Measurements from ENCODE around the gene CENPX.
"Not testable (repeated sequence)": the region's sequence is repeated elsewhere in the genome, so short reads cannot be mapped to it uniquely, and the experiment has no call there.

Gene CENPX

GRCh38 chr17:81981511-81981910, 41.2 kb downstream of the CENPX start:
- H3K27ac ChIP-seq (ENCODE audit: low read depth, low read length, severe bottlenecking); H3K9me3 ChIP-seq (ENCODE audit: control insufficient read depth, low read length); H3K4me3 ChIP-seq (ENCODE audit: extremely low read depth, insufficient read depth, low read length, poor library complexity, severe bottlenecking); H3K4me1 ChIP-seq (ENCODE audit: control insufficient read depth, insufficient read depth, low read length, poor library complexity, severe bottlenecking): not testable (repeated sequence)
- peaks cover 51% of the 10 kb centered on the region for H3K36me3 ChIP-seq (ENCODE audit: control insufficient read depth, insufficient read depth, low read length)
- 94 to 100% methylated on average over 10 to 12 of the region's 12 CpGs for WGBS, 2 experiments (ENCODE audit: insufficient coverage in 2 of 2)

GRCh38 chr17:81980707-81981343, 41.9 kb downstream of the CENPX start:
- WGBS, 2 experiments (ENCODE audit: insufficient coverage in 2 of 2), result 92 to 99% methylated on average over 6 of the region's 9 CpGs
- Histone ChIP-seq H3K27ac (ENCODE audit: low read depth, low read length, severe bottlenecking) (no peak overlapping the region), H3K4me1 (ENCODE audit: control insufficient read depth, insufficient read depth, low read length, poor library complexity, severe bottlenecking) (peaks cover 7% of the 10 kb centered on the region), H3K36me3 (ENCODE audit: control insufficient read depth, insufficient read depth, low read length) (peaks cover 46% of the 10 kb centered on the region), H3K9me3 (ENCODE audit: control insufficient read depth, low read length) (no peaks in the 10 kb centered on the region), H3K4me3 (ENCODE audit: extremely low read depth, insufficient read depth, low read length, poor library complexity, severe bottlenecking) (no peak overlapping the region)

GRCh38 chr17:81980122-81980521, 42.6 kb downstream of the CENPX start:
- peaks cover 39% of the 10 kb centered on the region for H3K36me3 ChIP-seq (ENCODE audit: control insufficient read depth, insufficient read depth, low read length)
- H3K9me3 ChIP-seq (ENCODE audit: control insufficient read depth, low read length), result no peaks in the 10 kb centered on the region
- H3K4me3 ChIP-seq (ENCODE audit: extremely low read depth, insufficient read depth, low read length, poor library complexity, severe bottlenecking), result no peak overlapping the region
- H3K27ac ChIP-seq (ENCODE audit: low read depth, low read length, severe bottlenecking), result no peak overlapping the region
- WGBS, 2 experiments (ENCODE audit: insufficient coverage in 2 of 2), result 96 to 100% methylated on average over 2 to 4 of the region's 4 CpGs
- peaks cover 7% of the 10 kb centered on the region for H3K4me1 ChIP-seq (ENCODE audit: control insufficient read depth, insufficient read depth, low read length, poor library complexity, severe bottlenecking)

DNA sequence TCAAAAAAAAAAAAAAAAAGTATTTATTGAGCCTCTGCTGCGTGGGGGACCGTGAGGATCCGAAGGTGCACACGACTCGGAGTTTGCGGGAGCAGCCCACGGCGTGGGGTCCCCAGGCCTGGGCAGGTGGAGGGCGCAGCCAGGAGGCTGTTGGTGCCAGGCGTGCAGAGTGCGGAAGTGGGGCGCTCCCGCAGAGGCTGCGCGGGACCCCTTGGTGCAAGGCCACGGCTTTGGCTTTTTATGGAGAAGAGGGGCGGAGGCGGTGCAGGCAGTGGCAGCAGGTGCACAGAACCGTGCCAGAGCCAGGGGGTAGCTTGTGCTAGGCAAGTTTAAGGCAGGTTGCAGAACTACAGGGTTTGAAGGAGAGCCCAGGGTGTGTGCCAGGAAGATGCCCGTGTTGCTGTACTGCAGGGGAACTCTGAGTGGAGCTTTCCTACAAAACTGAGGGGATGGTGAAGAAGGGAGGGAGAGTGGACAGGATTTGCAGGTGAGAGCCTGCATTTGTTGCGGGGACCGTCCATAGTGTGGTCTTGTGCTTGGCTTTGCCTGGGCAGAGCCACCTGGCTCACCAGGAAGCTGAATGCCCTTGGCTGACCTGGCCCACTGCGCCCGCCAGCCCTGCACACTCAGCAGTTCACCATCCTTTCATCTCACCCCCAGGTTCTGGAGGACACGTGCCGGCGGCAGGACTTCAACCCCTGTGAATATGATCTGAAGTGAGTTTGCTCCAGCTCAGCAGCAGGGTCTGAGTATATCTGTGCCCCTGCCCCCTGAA, 44.0 kb downstream of the CENPX start:
- Histone ChIP-seq H3K4me1 (ENCODE audit: control insufficient read depth, insufficient read depth, low read length, poor library complexity, severe bottlenecking) (peaks cover 7% of the 10 kb centered on the region), H3K4me3 (ENCODE audit: extremely low read depth, insufficient read depth, low read length, poor library complexity, severe bottlenecking) (peak overlapping the region; percentile 68), H3K27ac (ENCODE audit: low read depth, low read length, severe bottlenecking) (no peak overlapping the region), H3K9me3 (ENCODE audit: control insufficient read depth, low read length) (no peaks in the 10 kb centered on the region), H3K36me3 (ENCODE audit: control insufficient read depth, insufficient read depth, low read length) (peaks cover 26% of the 10 kb centered on the region)
- WGBS, 2 experiments (ENCODE audit: insufficient coverage in 2 of 2), result 95 to 98% methylated on average over 22 to 26 of the region's 27 CpGs

GRCh38 chr17:81977211-81977808, 45.4 kb downstream of the CENPX start, which contains the start of gene ASPSCR1:
ASPSCR1 (plus strand) TSS chr17:81977629; CDS start chr17:81977647, 18 bp downstream.
- Histone ChIP-seq H3K36me3 (ENCODE audit: control insufficient read depth, insufficient read depth, low read length) (peaks cover 17% of the 10 kb centered on the region), H3K4me3 (ENCODE audit: extremely low read depth, insufficient read depth, low read length, poor library complexity, severe bottlenecking) (peak within 1 kb of the TSS; percentile 68), H3K4me1 (ENCODE audit: control insufficient read depth, insufficient read depth, low read length, poor library complexity, severe bottlenecking) (peaks cover 7% of the 10 kb centered on the region), H3K9me3 (ENCODE audit: control insufficient read depth, low read length) (no peaks in the 10 kb centered on the region), H3K27ac (ENCODE audit: low read depth, low read length, severe bottlenecking) (peak within 1 kb of the TSS; percentile 96)
- 0 to 1% methylated on average over 61 to 70 of the region's 76 CpGs for WGBS, 2 experiments (ENCODE audit: insufficient coverage in 2 of 2)

GRCh38 chr17:81976332-81977210, 46.1 kb downstream of the CENPX start:
- 31 to 42% methylated on average over 24 to 27 of the region's 30 CpGs for WGBS, 2 experiments (ENCODE audit: insufficient coverage in 2 of 2)
- Histone ChIP-seq H3K4me1 (ENCODE audit: control insufficient read depth, insufficient read depth, low read length, poor library complexity, severe bottlenecking) (peaks cover 7% of the 10 kb centered on the region), H3K9me3 (ENCODE audit: control insufficient read depth, low read length) (no peaks in the 10 kb centered on the region), H3K36me3 (ENCODE audit: control insufficient read depth, insufficient read depth, low read length) (peaks cover 17% of the 10 kb centered on the region), H3K27ac (ENCODE audit: low read depth, low read length, severe bottlenecking) (no peak overlapping the region), H3K4me3 (ENCODE audit: extremely low read depth, insufficient read depth, low read length, poor library complexity, severe bottlenecking) (peak overlapping the region; percentile 68)

DNA sequence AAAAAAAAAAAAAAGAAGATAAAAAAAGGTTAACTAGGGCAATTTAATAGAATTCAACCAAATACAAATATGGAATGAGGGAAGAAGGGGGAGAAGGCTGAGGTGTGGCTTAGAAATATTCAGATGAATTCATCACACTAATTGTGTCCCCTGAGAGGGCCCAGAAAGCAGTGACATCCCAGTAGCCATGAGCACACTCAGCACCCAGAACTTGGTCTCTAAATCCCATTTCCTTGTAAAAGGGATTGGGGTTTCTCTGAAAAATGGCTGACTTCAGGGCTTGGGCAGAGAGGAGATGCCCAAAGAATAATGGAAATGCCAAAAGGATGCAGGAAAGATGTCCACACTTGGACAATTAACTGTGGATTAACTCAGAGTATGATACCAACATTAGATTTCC, 49.2 kb downstream of the CENPX start:
- Histone ChIP-seq H3K9me3 (ENCODE audit: control insufficient read depth, low read length) (no peaks in the 10 kb centered on the region), H3K4me3 (ENCODE audit: extremely low read depth, insufficient read depth, low read length, poor library complexity, severe bottlenecking) (no peak overlapping the region), H3K36me3 (ENCODE audit: control insufficient read depth, insufficient read depth, low read length) (no peaks in the 10 kb centered on the region), H3K27ac (ENCODE audit: low read depth, low read length, severe bottlenecking) (no peak overlapping the region), H3K4me1 (ENCODE audit: control insufficient read depth, insufficient read depth, low read length, poor library complexity, severe bottlenecking) (peaks cover 3% of the 10 kb centered on the region)

DNA sequence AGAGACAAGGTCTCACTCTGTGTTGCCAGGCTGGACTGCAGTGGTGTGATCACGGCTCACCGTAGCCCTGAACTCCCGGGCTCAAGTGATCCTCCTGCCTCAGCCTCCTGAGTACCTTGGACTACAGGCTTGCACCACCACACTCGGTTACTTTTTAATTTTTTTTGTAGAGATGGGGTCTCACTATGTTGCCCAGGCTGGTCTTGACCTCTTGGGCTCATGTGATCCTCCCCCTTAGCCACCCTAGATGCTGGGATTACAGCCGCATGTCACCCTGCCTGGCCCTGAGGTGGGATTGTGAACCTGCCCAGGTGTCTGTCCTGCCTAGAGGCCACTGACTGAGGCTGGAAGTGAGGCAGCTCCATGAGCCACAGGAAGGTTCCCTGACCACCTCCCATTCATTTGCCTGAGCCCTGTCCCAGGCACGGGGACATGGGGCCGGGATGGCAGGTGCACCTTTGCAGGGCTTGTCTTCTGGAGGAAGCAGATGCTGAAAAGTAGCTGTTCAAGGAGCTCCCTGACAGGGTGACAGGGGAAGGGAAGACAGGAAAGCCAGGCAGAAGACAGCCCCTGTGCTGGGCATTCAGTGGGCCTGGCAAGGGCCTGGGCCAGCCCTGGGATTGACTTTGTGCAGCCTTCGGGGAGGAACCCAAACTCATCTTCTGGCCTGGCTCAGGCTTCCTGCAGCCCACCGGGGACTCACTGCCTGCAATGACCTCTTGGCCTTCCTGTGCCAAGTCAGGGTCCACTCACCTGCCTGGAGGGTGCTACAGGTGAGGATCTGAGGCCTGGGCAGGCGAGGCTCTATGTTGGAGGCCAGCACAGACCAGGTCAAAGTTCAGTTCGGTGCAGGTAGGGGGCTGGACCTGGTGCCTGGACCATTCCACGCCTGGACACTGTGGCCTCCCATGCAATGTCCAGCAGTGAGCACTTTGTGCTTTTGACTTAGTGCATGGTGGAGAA, 53.5 kb downstream of the CENPX start:
- no peak overlapping the region for H3K27ac ChIP-seq (ENCODE audit: low read depth, low read length, severe bottlenecking)
- H3K4me1 ChIP-seq (ENCODE audit: control insufficient read depth, insufficient read depth, low read length, poor library complexity, severe bottlenecking), result peaks cover 16% of the 10 kb centered on the region
- 93 to 94% methylated on average over 9 to 11 of the region's 12 CpGs for WGBS, 2 experiments (ENCODE audit: insufficient coverage in 2 of 2)
- H3K36me3 ChIP-seq (ENCODE audit: control insufficient read depth, insufficient read depth, low read length), result no peaks in the 10 kb centered on the region
- no peaks in the 10 kb centered on the region for H3K9me3 ChIP-seq (ENCODE audit: control insufficient read depth, low read length)
- H3K4me3 ChIP-seq (ENCODE audit: extremely low read depth, insufficient read depth, low read length, poor library complexity, severe bottlenecking), result no peak overlapping the region
